ENCODE measurements around the gene ZNF541.
A peak's percentile ranks its signal among the peaks of the same experiment; 100 is the strongest.

ZNF541 gene, protein sequence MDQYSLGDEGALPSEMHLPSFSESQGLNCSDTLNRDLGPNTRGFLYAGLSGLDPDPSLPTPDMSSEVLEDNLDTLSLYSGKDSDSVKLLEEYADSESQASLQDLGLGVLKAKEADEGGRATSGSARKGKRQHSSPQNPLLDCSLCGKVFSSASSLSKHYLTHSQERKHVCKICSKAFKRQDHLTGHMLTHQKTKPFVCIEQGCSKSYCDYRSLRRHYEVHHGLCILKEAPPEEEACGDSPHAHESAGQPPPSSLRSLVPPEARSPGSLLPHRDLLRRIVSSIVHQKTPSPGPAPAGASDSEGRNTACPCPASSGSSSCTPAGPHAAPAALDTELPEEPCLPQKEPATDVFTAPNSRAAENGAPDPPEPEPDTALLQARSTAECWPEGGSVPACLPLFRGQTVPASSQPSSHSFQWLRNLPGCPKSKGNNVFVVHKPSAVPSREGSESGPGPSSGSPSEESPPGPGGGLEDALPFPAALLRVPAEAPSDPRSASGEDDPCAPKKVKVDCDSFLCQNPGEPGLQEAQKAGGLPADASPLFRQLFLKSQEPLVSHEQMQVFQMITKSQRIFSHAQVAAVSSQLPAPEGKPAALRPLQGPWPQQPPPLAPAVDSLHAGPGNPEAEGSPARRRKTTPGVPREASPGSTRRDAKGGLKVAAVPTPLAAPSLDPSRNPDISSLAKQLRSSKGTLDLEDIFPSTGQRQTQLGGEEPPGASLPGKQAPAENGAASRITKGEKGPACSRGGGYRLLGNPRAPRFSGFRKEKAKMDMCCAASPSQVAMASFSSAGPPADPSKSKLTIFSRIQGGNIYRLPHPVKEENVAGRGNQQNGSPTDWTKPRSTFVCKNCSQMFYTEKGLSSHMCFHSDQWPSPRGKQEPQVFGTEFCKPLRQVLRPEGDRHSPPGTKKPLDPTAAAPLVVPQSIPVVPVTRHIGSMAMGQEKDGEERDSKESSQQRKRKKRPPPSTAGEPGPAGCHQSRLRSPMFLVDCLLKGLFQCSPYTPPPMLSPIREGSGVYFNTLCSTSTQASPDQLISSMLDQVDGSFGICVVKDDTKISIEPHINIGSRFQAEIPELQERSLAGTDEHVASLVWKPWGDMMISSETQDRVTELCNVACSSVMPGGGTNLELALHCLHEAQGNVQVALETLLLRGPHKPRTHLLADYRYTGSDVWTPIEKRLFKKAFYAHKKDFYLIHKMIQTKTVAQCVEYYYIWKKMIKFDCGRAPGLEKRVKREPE (N-terminal part only)

DNA sequence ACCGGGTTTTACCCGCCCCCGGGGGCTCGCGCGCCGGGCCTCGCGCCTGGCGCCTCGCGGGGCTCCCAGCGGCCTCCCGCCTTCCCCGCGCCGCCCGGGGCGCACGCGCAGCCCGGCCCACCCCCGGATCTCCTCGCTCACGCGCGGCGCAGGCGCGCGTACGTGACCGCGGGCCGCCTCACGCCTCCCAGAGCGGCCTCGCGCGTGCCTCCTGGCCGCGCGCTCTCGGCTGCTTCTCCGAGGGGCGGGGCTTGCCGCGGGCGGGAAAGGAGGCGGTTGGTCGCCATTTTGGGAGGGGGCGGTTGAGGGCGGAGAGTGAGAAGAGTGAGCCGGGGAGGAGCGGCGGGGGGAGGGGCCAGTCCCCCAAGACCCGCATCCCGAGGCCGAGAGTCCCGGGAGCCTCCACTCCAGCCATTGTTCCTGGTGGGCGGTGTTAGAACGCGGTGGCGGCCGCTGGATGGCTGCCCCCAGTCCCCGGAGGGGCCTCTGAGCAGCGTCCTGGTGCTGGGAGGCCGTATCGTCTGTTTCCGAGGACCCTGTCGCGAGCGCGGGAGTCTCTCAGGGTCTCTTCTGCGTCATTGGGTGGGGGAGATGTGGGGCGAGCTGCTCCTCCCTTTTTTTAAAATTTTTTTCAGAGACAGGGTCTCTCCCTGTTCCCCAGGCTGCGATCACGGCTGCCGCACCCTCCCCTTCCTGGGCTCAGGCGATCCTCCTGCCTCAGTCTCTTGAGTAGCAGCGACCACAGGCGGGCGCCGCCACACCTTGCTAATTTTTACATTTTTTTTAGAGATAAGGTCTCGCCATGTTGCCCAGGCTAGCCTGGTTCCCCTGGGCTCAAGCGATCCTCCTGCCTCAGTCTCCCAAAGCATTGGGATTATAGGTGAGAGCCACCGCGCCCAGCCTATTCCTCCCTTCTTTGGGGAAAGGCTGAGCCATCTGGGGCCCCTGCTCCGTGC, at the start of gene ZNF541:
Gene ZNF541 (minus strand): TSS at position 78 of the 956 bp plus-strand sequence. CDS start 17,292 bp downstream, outside the sequence.
- peak; percentile 20 for DNase-seq (ENCODE audit: low read depth)

DNA sequence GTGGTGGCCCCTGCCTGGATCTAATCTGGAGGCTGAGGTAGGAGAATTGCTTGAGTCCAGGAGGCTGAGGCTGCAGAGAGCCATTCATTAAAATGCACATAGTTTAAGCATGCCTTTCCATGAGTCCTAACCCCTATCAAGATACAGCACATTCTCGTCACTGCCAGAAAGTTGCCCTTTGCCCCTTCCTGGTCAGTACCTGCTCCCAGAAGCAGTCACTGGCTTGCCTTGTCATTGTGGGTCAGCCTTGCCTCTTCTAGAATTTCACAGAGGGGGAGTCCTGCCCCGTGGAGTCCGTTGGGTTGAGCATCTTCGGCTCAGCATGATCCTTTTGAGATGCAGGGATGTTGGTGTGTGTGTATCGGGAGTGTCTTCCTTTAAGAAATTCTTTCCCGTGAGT, 46.8 kb upstream of the ZNF541 start:
- DNase-seq (ENCODE audit: low read depth), result no peak

DNA sequence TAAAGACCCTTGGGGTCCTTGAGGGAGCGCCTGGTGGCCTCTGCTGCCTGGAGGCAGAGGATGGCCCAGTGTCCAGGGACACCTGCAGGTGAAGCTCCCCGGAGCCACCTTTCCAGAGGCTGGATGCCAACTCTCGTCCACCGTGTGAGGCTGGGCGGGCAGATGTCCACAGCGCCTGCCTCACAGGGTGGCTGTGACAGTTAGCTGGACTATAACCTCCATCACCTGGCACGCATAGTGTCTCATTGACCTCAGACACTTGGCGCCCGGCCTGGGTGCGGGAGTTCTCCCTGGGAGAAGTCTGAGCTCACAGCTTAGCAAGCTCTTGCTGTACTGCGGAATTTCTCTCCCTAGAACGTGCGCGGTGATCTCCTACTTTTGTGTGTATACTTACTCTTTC, 45.8 kb upstream of the ZNF541 start:
- DNase-seq (ENCODE audit: low read depth), result no peak

DNA sequence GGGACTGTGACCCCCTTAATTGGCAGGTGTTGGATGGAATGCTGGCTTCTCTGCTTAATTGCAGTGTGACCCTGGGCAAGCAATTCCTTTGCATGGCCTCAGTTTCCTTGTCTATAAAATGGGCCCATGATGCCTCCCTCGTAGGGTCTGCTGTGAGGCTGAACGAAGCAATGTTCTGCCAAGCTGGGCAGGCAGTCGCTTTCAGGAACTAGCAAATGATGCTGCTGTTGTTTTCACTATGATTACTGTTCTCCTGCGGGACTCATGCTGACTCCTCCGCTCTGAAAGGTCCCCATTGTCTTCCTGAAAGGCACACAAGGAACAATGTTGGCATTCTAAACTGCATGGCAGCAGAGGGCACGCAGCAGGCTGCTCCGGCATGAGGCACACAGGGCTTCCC, 42.8 kb upstream of the ZNF541 start:
- no peak for DNase-seq (ENCODE audit: low read depth)

DNA sequence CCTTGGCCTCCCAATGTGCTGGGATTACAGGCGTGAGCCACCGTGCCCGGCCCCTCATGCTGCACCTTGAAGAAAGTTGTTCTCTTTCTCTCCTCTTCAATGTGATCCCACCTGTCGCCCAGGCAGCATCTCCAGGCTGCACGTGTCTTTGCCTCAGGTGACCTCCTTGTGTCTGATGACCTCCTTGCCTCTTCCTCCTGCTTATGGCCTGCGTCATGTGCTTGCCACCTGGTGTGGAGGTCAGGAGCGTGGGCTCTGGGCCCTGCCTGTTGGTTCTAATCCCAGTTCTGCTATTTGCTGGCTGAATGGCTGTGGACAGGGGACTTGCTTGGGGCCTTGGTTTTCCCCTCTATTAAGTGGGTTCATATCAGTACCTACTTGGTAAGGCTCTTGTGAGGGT, 42.3 kb upstream of the ZNF541 start:
- no peak for DNase-seq (ENCODE audit: low read depth)

DNA sequence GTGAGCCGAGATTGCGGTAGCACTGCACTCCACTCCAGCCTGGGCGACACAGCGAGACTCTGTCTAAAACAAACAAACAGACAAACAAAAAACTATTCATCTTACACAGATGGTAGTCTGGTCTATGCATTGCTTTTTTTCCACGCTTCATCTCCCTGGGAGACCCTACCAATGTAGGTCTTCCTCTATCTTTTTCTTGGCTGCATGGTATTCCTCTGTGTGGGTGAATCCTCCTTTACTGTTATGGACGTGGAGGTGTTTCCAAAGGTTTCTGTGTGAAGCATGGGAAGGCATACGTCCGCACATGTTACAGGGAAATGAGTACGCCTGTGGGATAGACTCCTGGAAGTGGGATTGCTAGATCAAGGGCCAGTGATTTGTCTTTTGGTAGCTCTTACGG, 41.6 kb upstream of the ZNF541 start:
- no peak for DNase-seq (ENCODE audit: low read depth)

DNA sequence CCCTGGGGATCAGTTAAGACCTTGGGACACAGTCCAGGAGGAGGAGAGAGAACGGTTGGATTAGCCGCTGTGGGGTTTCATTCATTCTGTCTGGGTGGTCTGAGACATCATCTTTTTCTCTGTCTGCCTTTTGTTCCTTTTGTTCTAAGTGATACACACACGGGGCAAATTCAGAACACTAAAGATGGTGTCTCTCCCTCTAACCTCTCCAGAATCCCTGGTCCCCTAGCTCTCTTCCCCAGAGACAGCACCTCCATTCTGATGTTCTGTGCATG, 41.0 kb upstream of the ZNF541 start:
- DNase-seq (ENCODE audit: low read depth), result no peak

DNA sequence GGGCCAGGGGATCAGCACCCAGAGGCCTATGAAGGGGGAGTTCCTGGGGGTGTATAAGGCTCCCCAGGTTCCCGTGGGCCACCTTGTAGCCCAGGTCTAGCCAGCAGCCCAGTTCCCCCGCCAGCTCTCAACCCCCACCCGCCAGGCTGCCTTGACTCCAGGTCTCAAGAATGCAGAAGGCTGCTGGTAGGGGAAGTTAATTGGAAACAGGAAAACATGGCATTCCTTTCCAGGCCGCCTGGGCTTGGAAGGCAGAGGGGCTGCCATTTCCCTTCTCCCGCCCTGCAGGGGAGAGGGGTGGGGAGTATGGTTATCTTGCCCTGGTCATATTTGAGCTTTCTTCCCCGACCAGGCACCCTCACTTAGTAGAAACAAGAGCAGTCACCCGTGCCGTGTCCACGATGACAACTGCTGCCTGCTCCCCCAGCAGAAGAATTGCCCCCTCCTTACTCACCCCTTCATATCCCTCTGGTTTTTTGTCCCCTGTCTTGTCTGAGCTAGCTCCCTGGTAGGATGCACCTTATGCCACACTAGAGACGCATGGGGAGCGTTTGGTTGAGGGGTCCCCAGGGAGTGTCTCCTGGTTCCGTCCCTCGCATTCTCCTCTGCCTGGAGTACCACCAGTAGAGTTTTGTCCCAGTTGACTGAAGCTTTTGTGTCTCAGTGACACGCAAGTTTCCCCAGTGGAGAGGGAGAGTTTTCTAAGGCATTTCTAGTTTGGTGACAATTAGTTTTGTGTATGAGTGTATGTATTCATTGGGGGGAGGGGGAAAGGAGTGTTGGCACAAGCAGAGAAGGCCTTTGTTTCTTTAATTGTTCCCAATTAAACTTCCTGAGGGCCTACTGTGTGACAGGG, 40.4 kb upstream of the ZNF541 start:
- DNase-seq (ENCODE audit: low read depth), result no peak

DNA sequence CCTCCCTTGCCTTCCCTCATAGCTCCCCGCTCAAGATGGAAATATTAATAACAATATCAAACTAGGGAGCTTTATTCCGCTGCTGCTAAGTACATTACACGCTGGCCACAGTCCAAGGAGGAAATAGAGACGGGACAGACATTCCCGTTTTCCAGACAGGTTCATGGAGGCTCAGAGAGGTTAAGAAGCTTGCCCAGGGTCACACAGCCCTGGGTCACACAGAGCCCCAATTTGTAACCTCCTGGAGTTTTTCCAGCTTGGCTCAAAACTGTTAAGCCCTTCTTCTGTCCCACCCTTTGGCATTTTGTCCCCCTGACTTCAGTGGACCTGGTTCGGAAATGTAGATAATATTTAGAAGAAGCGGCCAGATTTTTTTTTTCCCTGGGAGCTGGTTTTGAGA, 38.0 kb upstream of the ZNF541 start:
- DNase-seq (ENCODE audit: low read depth), result no peak

DNA sequence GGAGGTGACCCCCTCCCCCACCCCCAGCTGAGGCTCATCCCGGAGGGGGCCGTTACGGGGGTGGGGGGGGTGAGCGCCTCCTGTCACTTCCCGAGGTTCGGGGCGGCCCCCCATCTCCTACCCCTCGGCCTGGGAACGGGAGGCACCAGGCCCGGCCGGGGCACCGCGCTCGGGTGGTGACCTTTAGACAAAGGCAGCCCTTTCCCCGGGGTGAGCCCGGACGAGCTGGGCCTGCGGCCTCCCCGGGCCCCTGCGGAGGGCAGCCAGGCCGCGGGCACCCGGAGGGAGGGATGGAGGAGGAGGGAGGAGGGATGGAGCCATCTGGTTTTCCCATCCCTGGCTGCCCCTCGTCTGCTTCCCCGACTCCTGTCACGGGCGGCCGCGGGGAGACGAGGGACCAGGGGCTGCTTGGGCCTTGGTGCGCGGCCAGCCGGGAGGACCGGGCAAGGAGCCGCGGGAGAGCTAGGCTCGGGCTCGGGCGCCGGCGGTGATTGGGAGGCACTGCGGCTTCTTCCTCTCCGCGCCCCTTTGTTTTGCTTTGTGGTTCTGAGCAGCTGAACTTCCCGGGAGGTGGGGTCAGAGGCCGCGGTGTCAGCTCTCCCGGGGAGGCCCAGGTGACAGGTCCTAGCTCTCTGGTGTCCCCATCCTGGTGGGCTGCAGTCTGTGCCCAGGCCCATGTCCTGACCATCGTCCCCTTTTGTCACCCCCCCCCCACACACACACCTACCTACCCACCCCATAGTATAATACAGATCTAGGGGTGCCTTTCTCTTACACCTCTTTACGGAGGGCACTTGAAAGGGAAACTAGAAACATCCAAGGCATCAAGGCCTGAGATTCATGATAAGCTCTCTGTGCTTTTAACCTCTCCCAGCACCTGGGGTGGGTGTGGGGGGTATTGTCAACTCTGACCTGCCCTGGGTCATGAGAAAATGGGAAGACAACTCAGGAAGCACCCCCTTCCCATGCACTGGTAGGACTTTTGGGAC, 37.3 kb upstream of the ZNF541 start:
- no peak for DNase-seq (ENCODE audit: low read depth)

DNA sequence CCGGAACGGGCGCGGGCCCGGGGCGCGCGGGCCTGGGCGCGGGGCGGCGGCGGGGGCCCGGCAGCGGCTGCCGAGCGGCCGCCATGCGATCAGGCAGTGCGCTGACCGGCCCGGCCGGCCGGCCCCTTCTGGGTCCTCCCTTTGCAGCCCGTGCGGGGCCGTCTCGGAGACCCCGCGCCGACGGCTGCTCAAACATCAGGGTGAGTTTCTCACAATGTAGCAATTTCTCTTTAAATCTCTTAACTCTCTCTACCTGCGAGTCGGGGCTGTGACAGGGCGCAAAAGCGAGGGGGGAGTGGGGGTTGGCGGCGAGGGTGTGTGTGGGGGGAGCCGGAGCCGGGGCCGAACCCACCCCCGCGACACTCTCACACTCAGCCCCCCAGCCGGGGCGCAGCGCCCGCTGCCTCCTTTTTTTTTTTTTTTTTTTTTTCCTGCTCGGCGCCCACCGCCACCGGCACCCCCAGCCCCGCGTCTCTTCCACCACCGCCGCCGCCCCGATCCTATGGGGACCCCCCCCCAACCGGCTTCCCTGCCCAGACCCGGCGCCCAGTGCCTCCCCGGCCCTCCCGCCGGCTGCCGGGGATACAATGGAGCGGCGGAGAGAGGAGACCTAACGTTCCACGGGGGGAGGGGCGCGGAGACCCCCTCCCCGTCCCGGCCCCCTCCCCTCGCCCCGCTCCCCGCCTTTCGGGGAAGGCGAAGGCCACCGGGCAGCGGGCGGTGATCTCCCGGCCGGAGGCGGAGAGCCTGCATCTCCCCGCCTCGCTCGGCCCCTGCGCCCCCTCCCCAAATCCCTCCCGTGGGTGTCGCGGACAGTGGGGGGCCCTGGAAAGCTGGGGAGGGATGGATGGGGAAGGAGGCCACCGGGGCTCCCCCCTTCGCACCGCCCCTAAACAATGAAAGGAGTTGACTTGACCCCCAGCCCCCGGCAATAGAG, 36.3 kb upstream of the ZNF541 start, which contains the start of gene BICRA:
Gene BICRA (plus strand): TSS at position 166 of the 937 bp plus-strand sequence. CDS start 64,441 bp downstream, outside the sequence.
- DNase-seq (ENCODE audit: low read depth), result no peak

DNA sequence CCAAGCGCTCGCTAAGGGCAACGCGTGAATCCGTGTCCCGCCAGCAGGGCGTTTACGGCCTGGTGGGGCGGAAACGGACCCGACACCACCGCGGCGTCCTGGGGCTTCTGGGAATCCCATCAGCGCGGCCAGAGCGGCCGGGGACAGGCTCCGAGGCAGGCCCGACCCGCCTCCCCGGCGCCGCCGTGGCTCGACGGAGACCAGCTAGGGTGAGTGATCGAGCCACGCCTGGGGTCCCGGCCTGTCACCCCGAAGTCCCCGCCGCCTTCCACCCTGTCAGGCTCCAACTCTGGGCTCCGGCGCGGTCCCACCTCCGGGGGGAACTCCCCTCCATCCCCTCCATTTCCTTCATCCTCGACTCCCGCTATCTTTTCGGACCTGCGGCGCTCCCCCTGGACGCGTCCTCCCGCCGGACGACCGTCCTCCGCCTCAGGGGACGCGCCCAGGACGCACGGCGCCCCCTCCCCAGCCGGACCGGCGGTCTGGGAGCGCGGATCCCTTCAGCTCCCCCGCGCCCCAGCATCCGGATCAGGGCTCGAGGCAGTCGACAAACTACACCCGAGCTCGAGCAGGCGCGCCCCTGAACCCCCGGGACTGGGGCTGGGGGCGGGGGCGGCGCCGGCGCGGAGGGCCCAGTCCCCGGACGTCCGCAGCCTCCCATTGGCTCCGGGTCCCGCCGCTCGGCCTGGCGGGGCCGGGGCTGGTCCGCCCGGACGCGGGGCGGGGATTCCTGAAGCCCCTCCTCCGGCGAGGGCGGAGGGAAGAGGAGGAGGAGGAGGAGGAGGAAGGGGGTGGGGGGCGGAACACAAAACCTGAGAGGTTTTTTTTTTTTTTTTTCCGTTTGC, 35.3 kb upstream of the ZNF541 start:
- DNase-seq (ENCODE audit: low read depth), result peak; percentile 89

DNA sequence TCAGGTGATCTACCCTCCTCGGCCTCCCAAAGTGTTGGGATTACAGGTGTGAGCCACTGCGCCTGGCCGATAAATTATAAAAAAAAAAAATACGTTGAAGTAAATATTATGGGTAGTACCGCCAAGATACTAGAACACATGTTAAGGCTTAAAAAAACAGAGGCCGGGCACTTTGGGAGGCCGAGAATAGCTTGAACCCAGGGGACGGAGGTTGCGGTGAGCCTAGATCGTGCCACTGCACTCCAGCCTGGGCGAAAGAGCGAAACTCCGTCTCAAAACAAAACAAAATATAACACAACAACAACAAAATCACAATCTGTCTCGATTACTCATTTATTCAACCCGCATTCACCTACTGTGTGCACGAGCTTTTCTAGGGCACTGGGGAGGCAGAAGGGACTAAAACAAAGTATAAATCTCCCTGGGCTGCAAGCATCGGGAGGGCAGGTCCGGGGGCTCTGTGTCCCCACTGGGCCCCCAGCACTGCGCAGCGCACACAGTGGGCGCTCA, 34.7 kb upstream of the ZNF541 start:
- DNase-seq (ENCODE audit: low read depth), result no peak

DNA sequence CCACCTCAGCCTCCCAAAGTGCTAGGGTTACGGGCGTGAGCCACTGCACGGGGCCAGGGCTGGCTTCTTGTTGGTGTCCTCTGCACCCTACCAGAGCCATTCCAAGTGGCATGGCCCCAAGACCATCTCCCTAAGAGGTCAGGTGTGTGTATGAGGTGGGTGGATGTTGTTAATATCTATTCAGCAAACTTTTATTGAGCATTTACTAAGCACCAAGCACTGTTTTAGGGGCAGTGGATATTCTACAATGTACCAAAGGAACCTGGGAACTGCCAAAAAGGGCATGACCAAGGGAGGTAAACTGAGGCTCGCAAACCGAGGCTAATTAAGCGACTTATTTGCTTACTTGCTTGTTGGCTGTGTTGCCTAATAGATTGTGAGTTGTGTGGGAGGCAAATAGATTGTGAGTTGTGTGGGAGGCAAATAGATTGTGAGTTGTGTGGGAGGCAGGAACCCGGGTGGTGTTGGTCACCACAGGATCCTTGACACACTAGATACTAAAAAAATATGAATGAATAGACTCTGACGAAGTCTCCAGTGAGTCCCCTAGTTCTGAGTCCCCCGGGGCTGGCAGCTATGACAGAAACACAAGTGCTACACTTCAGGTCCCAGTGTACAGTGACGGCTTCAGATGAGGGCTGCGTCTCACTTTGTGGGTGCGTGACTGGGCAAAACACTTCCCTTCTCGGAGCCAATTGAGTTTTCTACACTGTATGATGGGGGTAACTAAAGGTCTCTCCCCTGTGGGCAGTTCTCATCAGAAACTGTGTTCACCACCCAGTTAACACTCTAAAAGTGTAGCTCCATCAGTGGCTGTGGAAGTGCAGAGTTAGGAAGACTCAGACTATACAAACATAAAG, 31.0 kb upstream of the ZNF541 start:
- no peak for DNase-seq (ENCODE audit: low read depth)

DNA sequence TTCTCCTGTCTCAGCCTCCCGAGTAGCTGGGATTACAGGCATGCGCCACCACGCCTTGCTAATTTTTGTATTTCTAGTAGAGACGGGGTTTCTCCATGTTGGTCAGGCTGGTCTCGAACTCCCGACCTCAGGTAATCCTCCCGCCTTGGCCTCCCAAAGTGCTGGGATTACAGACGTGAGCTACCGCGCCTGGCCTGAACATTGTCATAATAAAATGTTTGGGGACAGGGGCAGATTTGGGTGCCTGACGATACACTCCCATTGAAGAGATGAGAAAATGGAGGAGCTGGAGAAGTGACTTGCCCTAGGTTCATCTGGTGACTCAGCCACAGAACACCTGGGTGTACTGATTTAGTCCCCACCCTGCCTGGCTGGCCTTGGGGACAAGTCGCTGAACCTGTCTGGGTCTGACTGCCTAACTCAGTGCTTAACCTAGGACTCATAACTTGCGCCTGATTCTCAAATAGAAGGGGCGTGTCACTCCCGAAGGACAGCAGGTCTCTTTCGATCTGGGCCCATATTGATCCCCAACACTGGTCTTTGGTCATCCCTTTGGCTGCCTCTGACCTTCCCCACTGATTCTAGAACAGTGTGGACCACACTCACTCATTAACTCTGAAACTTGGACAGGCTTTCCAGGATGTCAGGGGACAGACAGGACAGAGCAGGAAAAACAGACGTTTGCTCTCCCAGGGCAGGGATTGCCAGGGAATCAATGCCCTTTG, 28.4 kb upstream of the ZNF541 start:
- DNase-seq (ENCODE audit: low read depth), result no peak
